ENCODE data around the gene MRPS24. TPM values are rescaled to one million over a fixed set of nuclear protein-coding genes. Genes with fewer than 3 reads are reported as not detected.

The MRPS24 gene
- total RNA-seq, 1 experiment from 2014 or later = 156 TPM

DNA sequence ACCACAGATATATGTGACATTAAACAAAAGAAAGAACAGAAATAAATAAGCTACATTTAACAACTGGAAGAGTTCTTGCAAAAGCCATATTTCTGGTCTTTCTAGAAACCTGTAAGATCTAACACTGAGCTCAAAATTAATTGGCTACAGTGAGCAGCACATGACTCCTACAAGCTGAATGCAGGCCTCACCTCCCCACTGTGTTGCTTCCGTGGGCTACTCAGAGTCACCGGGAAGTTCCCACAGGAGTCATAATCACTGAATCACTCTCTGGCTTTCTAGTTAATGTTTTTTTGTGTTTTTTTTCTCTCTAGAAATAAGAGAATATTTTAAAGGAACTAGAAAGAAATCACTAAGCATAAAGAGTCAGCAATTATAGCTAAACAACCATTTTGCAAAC lies 10.2 kb upstream of the MRPS24 start:
- H3K4me3 ChIP-seq (replicated peaks in 1 of 2; ENCODE audit: low read depth in 1 of 2, low read length in 2 of 2) = no peak overlapping the region
- no peaks in the 10 kb centered on the region for H3K9me2 ChIP-seq (ENCODE audit: insufficient read depth)
- H3K4me2 ChIP-seq (ENCODE audit: low read length) = no peak overlapping the region
- BruUV-seq (replicated peaks) = no TSS peak
- peaks cover 29 to 36% of the 10 kb centered on the region in 2 experiments for H3K36me3 ChIP-seq (ENCODE audit: control insufficient read depth in 1 of 2, insufficient read depth in 2 of 2, low read length in 2 of 2)
- no peak overlapping the region for H3K9ac ChIP-seq (ENCODE audit: low read length)
- H3K27me3 ChIP-seq (ENCODE audit: insufficient read depth, low read length) = no peaks in the 10 kb centered on the region
- CTCF ChIA-PET = no interaction called here
- H4K20me1 ChIP-seq (ENCODE audit: insufficient read depth) = no peaks in the 10 kb centered on the region
- RAD21 ChIA-PET (ENCODE audit: low non-redundant PET in 1 of 2, low total read pairs in 2 of 2, uncharacterized antibody in 2 of 2, unreplicated experiment in 2 of 2) = no interaction called here
- TF ChIP-seq POLR2AphosphoS5 (IDR thresholded peaks at IDR 0.05; ENCODE audit: low read depth, low read length) (no peak), YY1 (IDR thresholded peaks at IDR 0.05; ENCODE audit: extremely low read depth, insufficient replicate concordance, low read depth, low read length) (no peak), ZNF274 (IDR thresholded peaks at IDR 0.05; ENCODE audit: low read depth, low read length) (no peak), RAD21 (IDR thresholded peaks at IDR 0.05; ENCODE audit: low read depth) (no peak), ELF1 (IDR thresholded peaks at IDR 0.05; ENCODE audit: borderline replicate concordance, low read depth) (no peak), EZH2phosphoT487 (IDR thresholded peaks at IDR 0.05; ENCODE audit: borderline replicate concordance) (no peak), EGR1 (IDR thresholded peaks at IDR 0.05; ENCODE audit: low read depth) (no peak), EZH2 (IDR thresholded peaks at IDR 0.05) (no peak), FOSL1 (IDR thresholded peaks at IDR 0.05; ENCODE audit: low read depth) (no peak), CEBPB (IDR thresholded peaks at IDR 0.05; ENCODE audit: low read depth) (no peak)
- TF ChIP-seq, protein P1, sequence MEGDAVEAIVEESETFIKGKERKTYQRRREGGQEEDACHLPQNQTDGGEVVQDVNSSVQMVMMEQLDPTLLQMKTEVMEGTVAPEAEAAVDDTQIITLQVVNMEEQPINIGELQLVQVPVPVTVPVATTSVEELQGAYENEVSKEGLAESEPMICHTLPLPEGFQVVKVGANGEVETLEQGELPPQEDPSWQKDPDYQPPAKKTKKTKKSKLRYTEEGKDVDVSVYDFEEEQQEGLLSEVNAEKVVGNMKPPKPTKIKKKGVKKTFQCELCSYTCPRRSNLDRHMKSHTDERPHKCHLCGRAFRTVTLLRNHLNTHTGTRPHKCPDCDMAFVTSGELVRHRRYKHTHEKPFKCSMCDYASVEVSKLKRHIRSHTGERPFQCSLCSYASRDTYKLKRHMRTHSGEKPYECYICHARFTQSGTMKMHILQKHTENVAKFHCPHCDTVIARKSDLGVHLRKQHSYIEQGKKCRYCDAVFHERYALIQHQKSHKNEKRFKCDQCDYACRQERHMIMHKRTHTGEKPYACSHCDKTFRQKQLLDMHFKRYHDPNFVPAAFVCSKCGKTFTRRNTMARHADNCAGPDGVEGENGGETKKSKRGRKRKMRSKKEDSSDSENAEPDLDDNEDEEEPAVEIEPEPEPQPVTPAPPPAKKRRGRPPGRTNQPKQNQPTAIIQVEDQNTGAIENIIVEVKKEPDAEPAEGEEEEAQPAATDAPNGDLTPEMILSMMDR (IDR thresholded peaks at IDR 0.05 in 2 of 3, conservative IDR thresholded peaks at IDR 0.05 in 1 of 3; ENCODE audit: borderline replicate concordance in 1 of 3, insufficient read depth in 1 of 3, low read depth in 2 of 3, low read length in 2 of 3) = no peak
- TF ChIP-seq, protein P2, sequence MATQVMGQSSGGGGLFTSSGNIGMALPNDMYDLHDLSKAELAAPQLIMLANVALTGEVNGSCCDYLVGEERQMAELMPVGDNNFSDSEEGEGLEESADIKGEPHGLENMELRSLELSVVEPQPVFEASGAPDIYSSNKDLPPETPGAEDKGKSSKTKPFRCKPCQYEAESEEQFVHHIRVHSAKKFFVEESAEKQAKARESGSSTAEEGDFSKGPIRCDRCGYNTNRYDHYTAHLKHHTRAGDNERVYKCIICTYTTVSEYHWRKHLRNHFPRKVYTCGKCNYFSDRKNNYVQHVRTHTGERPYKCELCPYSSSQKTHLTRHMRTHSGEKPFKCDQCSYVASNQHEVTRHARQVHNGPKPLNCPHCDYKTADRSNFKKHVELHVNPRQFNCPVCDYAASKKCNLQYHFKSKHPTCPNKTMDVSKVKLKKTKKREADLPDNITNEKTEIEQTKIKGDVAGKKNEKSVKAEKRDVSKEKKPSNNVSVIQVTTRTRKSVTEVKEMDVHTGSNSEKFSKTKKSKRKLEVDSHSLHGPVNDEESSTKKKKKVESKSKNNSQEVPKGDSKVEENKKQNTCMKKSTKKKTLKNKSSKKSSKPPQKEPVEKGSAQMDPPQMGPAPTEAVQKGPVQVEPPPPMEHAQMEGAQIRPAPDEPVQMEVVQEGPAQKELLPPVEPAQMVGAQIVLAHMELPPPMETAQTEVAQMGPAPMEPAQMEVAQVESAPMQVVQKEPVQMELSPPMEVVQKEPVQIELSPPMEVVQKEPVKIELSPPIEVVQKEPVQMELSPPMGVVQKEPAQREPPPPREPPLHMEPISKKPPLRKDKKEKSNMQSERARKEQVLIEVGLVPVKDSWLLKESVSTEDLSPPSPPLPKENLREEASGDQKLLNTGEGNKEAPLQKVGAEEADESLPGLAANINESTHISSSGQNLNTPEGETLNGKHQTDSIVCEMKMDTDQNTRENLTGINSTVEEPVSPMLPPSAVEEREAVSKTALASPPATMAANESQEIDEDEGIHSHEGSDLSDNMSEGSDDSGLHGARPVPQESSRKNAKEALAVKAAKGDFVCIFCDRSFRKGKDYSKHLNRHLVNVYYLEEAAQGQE (IDR thresholded peaks at IDR 0.05; ENCODE audit: low read depth) = no peak
- TF ChIP-seq, protein P3, sequence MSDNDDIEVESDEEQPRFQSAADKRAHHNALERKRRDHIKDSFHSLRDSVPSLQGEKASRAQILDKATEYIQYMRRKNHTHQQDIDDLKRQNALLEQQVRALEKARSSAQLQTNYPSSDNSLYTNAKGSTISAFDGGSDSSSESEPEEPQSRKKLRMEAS (IDR thresholded peaks at IDR 0.05) = no peak
- TF ChIP-seq, protein P4, sequence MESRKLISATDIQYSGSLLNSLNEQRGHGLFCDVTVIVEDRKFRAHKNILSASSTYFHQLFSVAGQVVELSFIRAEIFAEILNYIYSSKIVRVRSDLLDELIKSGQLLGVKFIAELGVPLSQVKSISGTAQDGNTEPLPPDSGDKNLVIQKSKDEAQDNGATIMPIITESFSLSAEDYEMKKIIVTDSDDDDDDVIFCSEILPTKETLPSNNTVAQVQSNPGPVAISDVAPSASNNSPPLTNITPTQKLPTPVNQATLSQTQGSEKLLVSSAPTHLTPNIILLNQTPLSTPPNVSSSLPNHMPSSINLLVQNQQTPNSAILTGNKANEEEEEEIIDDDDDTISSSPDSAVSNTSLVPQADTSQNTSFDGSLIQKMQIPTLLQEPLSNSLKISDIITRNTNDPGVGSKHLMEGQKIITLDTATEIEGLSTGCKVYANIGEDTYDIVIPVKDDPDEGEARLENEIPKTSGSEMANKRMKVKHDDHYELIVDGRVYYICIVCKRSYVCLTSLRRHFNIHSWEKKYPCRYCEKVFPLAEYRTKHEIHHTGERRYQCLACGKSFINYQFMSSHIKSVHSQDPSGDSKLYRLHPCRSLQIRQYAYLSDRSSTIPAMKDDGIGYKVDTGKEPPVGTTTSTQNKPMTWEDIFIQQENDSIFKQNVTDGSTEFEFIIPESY (IDR thresholded peaks at IDR 0.05; ENCODE audit: extremely low read depth, insufficient replicate concordance, low read length) = no peak
- TF ChIP-seq, protein P5, sequence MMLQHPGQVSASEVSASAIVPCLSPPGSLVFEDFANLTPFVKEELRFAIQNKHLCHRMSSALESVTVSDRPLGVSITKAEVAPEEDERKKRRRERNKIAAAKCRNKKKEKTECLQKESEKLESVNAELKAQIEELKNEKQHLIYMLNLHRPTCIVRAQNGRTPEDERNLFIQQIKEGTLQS (IDR thresholded peaks at IDR 0.05) = no peak
- no peaks in the 10 kb centered on the region for H3K9me3 ChIP-seq (ENCODE audit: control insufficient read depth in 1 of 2, insufficient read depth in 1 of 2, low read depth in 1 of 2, low read length in 2 of 2)
- intact Hi-C loops (cut with micrococcal nuclease) = no loop called here
- POLR2A ChIA-PET = interaction anchor here (1.2 kb wide), 1 partner anchor 10 kb away, joined by 3 read pairs; the partner anchor contains the start of gene MRPS24
- no peak overlapping the region for H2AFZ ChIP-seq (ENCODE audit: low read depth, low read length, poor library complexity, severe bottlenecking)
- DNase-seq (ENCODE audit: low read depth, low spot score) (no peak), ATAC-seq (no peak)
- no peaks in the 10 kb centered on the region for H3K4me1 ChIP-seq (ENCODE audit: control insufficient read depth in 1 of 2, insufficient read depth in 2 of 2, low read length in 2 of 2)
- peaks cover 5% of the 10 kb centered on the region; the same call in 1 of the 2 replicates for H3K79me2 ChIP-seq (ENCODE audit: insufficient read depth, low read length)
- no peak overlapping the region for H3K27ac ChIP-seq (ENCODE audit: low read depth, low read length)
